Activated T-cell treated with anti-CD3 and anti-CD28 coated beads, Interleukin-2, amount 50 U/mL, for 48 hours (primary cell): ENCODE results near the gene VAMP5.
"Not testable (repeated sequence)": the region's sequence is repeated elsewhere in the genome, so short reads cannot be mapped to it uniquely, and the experiment has no call there.

Experiments used
- DNase-seq, 2 experiments: peaks; one replicate each; pipeline ENCODE4 v3.0.0-alpha.2; 2020

Gene VAMP5

DNA sequence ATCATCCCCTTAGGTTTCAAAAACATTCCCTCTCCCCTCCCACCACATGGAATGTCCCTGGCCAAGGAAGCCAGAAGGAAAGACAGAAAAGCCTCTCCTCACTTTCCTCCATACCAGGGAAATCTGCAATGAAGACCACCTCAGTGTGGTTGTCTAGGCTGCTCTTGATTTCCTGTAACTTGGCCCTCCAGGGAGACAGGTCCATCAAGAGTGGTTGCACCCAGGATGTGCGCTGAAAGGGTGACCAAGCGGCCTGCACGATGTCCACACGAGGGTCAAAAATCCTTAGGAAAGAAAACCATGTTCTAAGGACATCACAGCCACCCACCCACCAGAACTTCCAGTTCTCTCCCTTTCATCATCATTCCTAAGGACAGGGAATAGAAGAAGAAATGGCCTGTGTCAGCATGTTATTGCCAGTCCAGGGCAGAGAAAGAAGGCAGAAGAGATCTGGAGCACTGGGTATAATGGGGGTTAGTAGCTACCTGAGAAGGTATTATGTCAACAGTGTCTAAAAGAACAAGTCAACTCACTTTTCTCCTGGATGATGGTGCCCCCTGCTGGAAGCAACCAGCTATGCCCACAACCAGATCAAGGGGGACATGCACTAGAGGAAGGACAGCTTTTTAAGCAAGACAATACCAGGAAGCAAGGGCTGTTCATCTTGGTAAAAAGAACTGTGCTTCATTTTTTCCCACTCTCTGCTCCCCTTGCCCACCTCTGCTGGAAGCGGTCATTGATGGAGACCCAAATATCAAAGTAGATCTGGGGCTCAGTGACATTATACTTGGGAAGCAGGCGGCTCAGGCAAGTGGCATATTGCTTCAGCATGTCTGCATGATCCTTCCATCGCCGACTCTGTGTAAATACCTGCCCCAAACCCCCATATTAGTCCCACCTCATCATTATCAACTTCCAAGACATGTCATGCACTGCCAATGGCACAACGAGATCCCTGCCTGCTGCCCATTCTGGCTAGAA, 32.2 kb upstream of the VAMP5 start:
- DNase-seq, result peak; percentile 90 to 92

DNA sequence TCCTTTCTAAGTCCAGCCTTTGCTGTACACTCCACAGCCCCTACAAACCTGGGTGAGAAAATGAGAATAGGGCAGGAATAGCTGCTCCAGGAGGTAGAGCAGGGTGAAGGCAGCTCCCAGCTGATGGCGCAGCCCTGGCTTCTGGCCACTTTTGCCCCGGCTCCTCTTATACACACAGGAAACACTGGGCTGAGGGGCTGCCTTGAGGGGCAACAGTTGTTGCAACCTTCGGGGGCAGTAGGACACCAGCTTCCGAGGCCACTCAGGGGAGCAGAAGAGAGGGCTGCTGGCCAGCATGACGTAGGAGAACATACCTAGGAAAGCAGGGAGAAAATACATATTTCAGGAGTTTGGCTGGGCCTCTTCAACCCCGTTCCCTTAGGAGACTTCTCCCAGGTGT, 31.0 kb upstream of the VAMP5 start:
- DNase-seq, result no peak

- DNase-seq, result no peak
These were observed 29.1 kb upstream of the VAMP5 start for GRCh38 chr2:85554980-85555612.

DNA sequence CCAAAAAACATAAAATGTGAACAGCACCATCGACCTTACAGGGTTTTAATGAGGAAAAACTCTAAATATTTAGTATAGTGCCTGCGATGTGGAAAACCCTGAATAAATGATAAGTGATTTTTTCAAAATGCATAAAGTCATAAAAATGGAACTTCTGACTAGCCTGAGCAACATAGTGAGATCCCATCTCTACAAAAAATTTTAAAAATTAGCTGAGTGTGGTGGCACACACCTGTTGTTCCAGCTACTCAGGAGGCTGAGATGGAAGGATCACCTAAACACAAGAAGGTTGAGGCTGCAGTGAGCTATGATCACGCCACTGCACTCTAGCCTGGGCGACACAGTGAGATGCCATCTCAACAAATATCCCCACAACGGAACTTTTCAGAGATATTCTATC, 27.1 kb upstream of the VAMP5 start:
- DNase-seq, result no peak

DNA sequence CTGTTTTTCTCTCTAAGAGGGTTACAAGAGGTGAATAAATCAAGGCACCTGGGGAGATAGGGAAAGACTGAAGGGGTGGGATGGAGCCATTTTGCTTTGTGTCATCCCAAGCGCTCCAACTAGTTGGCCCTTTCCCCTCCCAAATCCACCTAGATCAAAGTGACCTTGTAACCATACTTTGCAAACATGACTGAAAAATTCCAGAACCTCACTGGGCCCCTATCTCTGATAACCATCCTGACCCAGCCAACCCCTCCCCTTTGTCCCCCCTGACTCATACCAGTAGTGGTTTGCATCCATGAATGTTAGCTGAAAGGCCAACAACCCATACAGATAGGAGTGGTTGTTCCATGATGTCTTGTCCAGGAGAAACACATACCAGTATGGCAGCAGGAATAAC, 26.1 kb upstream of the VAMP5 start:
- DNase-seq, result no peak

GRCh38 chr2:85560403-85560726, 23.9 kb upstream of the VAMP5 start:
- DNase-seq, result not testable (repeated sequence)

DNA sequence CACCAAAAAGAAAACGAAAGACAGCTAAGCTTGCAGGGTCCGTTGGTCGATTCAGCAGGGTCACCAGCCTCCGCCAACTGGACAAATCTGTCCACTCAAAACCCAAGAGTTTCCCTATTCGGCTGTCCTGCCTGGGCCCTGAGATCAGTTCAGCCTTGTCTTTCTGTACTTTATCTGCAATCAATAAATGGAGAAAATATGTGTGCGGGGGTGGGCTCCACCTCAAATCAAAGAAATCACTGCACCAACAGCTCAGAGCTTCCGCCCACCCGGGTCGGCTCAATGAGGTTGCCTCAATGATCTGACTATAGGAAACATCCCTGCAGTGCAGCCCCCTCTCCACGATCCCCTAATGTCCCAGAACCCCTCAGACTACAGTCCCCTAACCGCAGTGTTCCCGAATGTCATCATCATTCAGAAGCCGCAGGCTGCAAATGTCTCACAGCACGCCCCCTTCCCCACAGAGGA, 23.4 kb upstream of the VAMP5 start:
- DNase-seq, result no peak

DNA sequence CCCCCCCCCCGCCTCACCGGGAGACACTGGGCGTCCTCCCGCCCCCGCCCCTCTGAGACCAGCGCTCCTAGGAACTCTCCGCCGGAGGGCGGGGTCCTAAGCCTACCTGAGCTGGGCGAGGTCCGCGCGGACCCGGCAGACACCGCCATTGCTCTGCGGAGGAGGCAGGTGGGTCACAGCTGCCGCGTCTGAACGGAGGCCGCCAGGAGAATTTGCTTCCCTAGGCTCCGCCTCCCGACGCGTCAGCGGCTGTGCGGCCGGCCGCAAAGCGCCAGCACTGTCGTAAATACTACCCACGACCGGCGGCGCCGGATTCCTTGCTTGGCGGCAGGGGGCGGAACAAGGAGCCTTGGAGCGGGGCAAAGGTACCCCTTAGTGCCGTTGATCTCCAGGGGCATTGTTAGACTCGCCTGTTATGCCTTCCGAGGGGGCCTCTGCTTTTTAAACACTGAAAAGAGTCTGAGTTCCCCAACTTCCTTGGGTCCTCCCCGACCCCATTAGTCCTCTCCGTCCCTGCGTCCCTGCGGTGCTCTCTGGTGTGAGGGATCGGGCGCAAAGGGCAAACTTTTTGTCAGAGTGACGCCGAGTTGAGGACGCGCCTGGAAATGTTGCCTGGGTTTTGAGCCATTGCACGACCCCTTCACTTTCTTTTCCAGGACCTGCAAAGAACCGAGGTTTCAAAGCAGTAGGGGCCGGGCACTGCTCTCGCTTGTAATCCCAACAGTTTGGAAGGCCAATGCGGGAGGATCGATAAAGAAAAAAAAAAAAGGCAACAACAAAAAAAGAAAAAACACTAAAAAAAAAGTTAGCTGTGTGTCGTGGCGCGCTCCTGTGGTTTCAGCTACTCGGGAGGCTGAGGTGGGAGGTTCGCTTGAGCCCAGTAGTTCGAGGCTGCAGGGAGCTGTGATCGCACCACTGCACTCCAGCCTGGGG, 22.7 kb upstream of the VAMP5 start, which contains the start of gene GGCX:
GGCX (minus strand) TSS at position 214 of the 933 bp plus-strand sequence; CDS start at position 149, 65 bp downstream.
- peak; percentile 97 to 98 for DNase-seq

DNA sequence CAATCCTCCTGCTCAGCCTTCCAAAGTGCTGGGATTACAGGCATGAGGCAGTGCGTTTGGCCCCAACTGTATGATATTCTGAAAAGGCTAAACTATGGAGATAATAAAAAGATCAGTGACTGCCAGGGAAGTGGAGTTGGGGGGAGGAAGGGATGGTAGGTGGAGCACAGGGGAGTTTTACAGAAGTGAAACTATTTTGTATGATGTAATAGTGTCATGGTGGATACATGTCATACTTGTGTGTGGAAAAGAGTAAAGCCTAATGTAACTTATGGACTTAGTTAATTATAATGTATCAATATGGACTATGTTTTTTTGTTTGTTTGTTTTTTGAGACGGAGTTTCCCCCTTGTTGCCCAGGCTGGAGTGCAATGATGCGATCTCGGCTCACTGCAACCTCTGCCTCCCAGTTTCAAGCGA, 20.1 kb upstream of the VAMP5 start:
- no peak for DNase-seq

- DNase-seq, result no peak
These were observed 18.0 kb upstream of the VAMP5 start for GRCh38 chr2:85566265-85566664.

DNA sequence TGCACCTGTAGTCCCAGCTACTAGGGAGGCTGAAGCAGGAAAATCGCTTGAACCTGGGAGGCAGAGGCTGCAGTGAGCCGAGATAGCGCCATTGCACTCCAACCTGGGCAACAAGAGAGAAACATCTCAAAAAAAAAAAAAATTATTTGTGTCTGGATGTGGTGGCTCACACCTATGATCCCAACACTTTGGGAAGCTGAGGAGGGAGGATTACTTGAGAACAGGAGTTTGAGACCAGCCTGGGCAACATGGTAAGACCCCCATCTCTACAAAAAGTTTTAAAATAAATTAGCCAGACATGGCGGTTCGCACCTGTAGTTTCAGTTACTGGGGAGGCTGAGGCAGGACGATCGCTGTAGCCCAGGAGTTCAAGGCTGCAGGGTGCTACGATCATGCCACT, 8.5 kb upstream of the VAMP5 start:
- DNase-seq, result no peak

DNA sequence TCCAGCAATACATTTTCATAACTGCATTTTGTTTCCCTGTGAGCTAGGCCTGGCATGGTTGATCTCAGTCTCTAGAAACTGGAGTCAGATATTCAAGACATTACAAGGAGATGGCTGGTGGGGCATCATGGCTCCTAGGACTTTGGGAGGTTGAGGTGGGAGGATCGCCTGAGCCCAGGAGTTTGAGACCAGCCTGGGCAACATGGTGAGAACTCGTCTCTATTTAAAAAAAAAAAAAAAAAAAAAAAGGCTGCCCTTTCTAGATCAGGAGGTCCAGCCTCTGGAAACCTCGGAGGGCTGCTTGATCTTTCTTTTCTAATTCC, 7.2 kb upstream of the VAMP5 start:
- no peak for DNase-seq

GRCh38 chr2:85577386-85578242, 6.6 kb upstream of the VAMP5 start, which contains the start of gene VAMP8:
Gene VAMP8 (plus strand): TSS chr2:85577586. CDS start chr2:85577647, 61 bp downstream.
- peak; percentile 73 to 79 for DNase-seq

GRCh38 chr2:85578243-85579180, 5.7 kb upstream of the VAMP5 start:
- DNase-seq, result peak; percentile 40 to 48

DNA sequence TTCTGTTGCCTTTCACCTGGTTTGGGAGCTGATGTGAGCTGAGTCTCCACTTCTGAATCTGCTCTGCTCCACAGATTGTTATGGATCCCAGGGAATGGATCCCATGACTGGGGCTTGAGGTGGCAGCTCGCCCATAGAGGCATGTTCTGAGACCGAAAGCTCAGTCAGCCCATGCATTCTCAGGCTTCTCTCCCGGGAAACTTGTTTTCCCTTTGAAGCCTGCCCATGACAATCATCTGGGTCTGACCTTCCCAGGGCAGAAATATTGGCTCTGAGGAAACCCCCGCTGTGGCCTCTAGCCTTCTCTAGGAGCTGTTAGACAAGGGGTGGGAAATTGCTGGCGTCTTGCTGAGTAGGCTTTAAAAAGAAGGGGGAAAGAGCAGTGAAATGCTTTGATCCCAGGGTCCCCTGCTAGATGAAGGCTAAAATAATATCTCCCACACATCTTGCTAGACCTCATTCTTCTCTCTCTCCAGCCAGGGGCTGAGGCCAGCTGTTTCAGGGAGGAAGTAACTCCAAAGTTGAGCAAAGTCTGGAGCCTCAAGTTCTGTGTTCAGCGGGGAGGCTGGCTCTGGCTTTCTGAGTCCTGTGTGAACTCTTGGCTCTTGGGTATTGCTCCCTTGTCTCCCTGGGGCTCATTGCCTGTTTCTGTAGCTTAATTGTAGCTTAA, 4.8 kb upstream of the VAMP5 start:
- no peak for DNase-seq

- DNase-seq, result no peak
These were observed 4.0 kb upstream of the VAMP5 start for GRCh38 chr2:85580206-85580605.

DNA sequence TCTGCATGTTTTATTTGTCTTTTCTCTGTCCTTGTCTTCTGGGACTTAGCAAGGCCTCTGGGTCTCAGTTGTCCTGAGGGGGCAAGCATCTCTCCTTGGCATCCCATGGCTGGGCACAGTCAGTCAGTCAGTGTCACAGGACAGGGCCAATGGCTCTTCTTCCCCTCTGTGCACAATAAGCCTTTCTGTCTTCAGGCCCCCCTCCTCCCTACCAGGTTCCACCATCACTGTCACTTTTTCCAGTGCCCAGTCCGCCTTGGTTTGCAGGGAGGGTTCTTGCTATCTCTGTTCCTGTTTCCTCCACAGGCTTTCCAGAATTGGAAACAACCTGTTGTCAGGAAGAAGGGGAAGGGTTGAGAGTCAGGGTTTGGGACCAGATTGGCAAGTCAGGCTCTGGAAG, 1.7 kb upstream of the VAMP5 start:
- DNase-seq, result no peak

DNA sequence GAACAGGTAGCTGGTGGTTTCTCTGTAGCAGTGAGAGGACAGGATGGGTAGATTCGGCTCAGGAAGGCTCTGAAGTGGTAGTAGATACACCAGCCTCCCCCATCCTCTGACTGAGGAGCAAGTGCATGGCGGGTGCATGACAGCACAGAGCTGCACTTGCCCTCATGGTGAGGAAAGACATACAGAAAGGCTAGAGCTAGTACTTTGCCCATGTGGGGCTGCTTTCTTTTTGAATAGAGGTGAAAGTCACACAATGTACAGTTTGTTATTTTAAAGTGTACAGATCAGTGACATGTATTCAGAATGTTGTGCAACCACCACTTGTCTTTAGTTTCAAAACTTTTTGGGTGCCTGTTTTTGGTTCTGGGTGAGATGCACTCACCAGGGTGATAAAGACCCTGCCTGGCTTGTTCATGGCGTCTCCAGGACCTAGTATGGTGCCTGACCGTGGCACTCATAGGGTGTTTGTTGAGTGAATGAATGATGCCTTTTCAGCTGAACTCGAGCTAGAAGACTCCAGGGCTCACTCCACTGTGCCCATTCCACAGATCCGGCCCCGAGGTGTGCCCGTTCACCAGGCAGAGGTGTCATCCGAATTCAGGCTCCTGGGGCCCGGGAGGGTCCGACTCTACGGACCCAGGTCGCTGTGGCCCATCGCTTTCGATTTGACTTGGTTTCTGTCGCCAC, 421 bp upstream of the VAMP5 start:
- DNase-seq, result peak in 1 of 2 experiments; percentile 65
